K562 (cell line): ENCODE results near the gene RUNDC3A. TPM values are rescaled to one million over a fixed set of nuclear protein-coding genes. Genes with fewer than 3 reads are reported as not detected.

Experiments used
- ATAC-seq: fragments of 200-7000 bp; cut with Tn5 transposase; 3 replicates; pipeline ENCODE4 v1.9.1; 2020; ENCODE audit warnings: moderate library complexity
- BruUV-seq: library from RNA; stranded (reverse); fragments of 400-500 nt; replicated peaks from 2 replicates; lab custom pipeline; 2021; lab: Mats Ljungman, UMichigan
- CTCF ChIA-PET: fragments of 300-600 bp; formaldehyde crosslinking; extraction: SDS; loops from one replicate; lab custom pipeline; 2021; ENCODE audit warnings: low intra/inter-chr PET ratio; lab: Yijun Ruan, JAX
- POLR2A ChIA-PET: fragments of 300-600, 350-650 bp; sonication (Branson Sonifier 250); formaldehyde crosslinking; extraction: SDS; loops from one replicate; lab custom pipeline; 2021; ENCODE audit warnings: antibody characterized with exemption, inconsistent platforms; lab: Yijun Ruan, JAX
- DNase-seq, 4 experiments: peaks; one replicate each; pipeline versions ENCODE4 v3.0.0 to v3.0.0-alpha.2; 2011 to 2018; ENCODE audit warnings: low spot score in 3 of 4, mixed read lengths in 3 of 4; ENCODE audit errors: extremely low read depth in 1 of 4
- FAIRE-seq: peaks from 2 replicates; lab custom pipeline; 2011; peaks lifted over from hg19 to GRCh38; lab: Jason Lieb, UNC
- H2AFZ ChIP-seq: 2 replicates; pipeline ENCODE4 v1.6.0; 2011; ENCODE audit warnings: low read depth, low read length, control low read depth, inconsistent platforms
- H3K27ac ChIP-seq: fragments of 200-600 bp; 3 replicates; pipeline ENCODE4 v1.8.0; 2011; ENCODE audit warnings: low read depth, mild to moderate bottlenecking, control low read depth, inconsistent platforms, low read length, moderate library complexity, mixed read lengths; ENCODE audit errors: extremely low read depth
- H3K27me3 ChIP-seq, 2 experiments: fragments of 300-600 bp in 1 of 2; 2 replicates in 1 of 2; 3 replicates in 1 of 2; pipeline versions ENCODE4 v1.6.0 to v1.8.0; 2011; ENCODE audit warnings: inconsistent platforms in 2 of 2, low read length in 2 of 2, mild to moderate bottlenecking in 1 of 2, mixed read lengths in 1 of 2, moderate library complexity in 1 of 2; ENCODE audit not compliant: control insufficient read depth in 2 of 2, insufficient read depth in 2 of 2
- H3K36me3 ChIP-seq: fragments of 300-600 bp; 3 replicates; pipeline ENCODE4 v1.8.0; 2011; ENCODE audit warnings: mild to moderate bottlenecking, low read length, inconsistent platforms; ENCODE audit not compliant: control insufficient read depth, insufficient read depth
- H3K4me1 ChIP-seq, 2 experiments: fragments of 200-600 bp in 1 of 2; replicated peaks in 1 of 2; 2 replicates in 1 of 2; 3 replicates in 1 of 2; pipeline versions ENCODE4 v1.5.1 to v1.8.0; 2011; ENCODE audit warnings: inconsistent platforms in 2 of 2, low read length in 2 of 2, mild to moderate bottlenecking in 1 of 2, mixed read lengths in 1 of 2, moderate library complexity in 1 of 2; ENCODE audit not compliant: control insufficient read depth in 2 of 2, insufficient read depth in 2 of 2
- H3K4me2 ChIP-seq: 2 replicates; pipeline ENCODE4 v1.6.1; 2011; ENCODE audit warnings: low read length, control low read depth, inconsistent platforms, mixed read lengths; ENCODE audit not compliant: insufficient read depth
- H3K4me3 ChIP-seq: fragments of 200-600 bp; sonication (generic), shearing (Covaris generic); 2 replicates; pipeline ENCODE4 v1.5.1; 2016; ENCODE audit warnings: control low read depth, inconsistent platforms
- H3K79me2 ChIP-seq: fragments of 200-600 bp; 3 replicates; pipeline ENCODE4 v1.8.0; 2011; ENCODE audit warnings: low read length, inconsistent platforms; ENCODE audit not compliant: control insufficient read depth, insufficient read depth
- H3K9ac ChIP-seq, 2 experiments: 2 replicates each; pipeline versions ENCODE4 v1.6.0 to v1.6.1; 2011; ENCODE audit warnings: low read depth in 2 of 2, low read length in 2 of 2, control low read depth in 1 of 2, inconsistent platforms in 1 of 2, mild to moderate bottlenecking in 1 of 2, mixed read lengths in 1 of 2; ENCODE audit not compliant: insufficient read depth in 1 of 2
- H3K9me1 ChIP-seq: one replicate; pipeline ENCODE4 v1.6.0; 2011; ENCODE audit warnings: inconsistent platforms, mild to moderate bottlenecking, low read length, moderate library complexity; ENCODE audit not compliant: control insufficient read depth, insufficient read depth
- H3K9me3 ChIP-seq: replicated peaks from 2 replicates; pipeline ENCODE4 v1.5.1; 2011; ENCODE audit warnings: low read depth, low read length, inconsistent platforms; ENCODE audit not compliant: control insufficient read depth, insufficient read depth
- H4K20me1 ChIP-seq: replicated peaks from 2 replicates; pipeline ENCODE4 v1.6.1; 2011; ENCODE audit warnings: low read length, inconsistent platforms, mixed read lengths; ENCODE audit not compliant: control insufficient read depth, insufficient read depth
- BCOR ChIP-seq: fragments of 450-650 bp; IDR thresholded peaks from 2 replicates; pipeline ENCODE4 v1.6.1; 2016
- BRCA1 ChIP-seq, 2 experiments: fragments of 450-650 bp in 1 of 2; sonication (generic) in 1 of 2; formaldehyde crosslinking in 1 of 2; IDR thresholded peaks; 2 replicates each; pipeline versions ENCODE4 v1.5.0 to v1.6.1; 2017 to 2020; ENCODE audit warnings: mild to moderate bottlenecking in 1 of 2, missing genetic modification reagents in 1 of 2
- CBFA2T2 ChIP-seq: fragments of 450-650 bp; conservative IDR thresholded peaks from 2 replicates; pipeline ENCODE4 v1.6.1; 2017; ENCODE audit warnings: mild to moderate bottlenecking
- CBFB ChIP-seq: sonication (generic); formaldehyde crosslinking; IDR thresholded peaks from 2 replicates; pipeline ENCODE4 v1.4.0; 2020; ENCODE audit warnings: mild to moderate bottlenecking, missing genetic modification reagents
- CCAR2 ChIP-seq: fragments of 200-400 bp; formaldehyde crosslinking; IDR thresholded peaks from 2 replicates; pipeline ENCODE4 v1.6.1; 2017; ENCODE audit warnings: mild to moderate bottlenecking, low read depth, low read length
- DDX20 ChIP-seq: fragments of 450-650 bp; IDR thresholded peaks from 2 replicates; pipeline ENCODE4 v1.6.1; 2016; ENCODE audit warnings: missing genetic modification characterization, low read depth, mild to moderate bottlenecking, missing compliant biosample characterization, moderate library complexity
- HDAC1 ChIP-seq, 2 experiments: fragments of 450-650 bp; IDR thresholded peaks; 2 replicates each; pipeline ENCODE4 v1.6.1; 2016 to 2017; ENCODE audit warnings: inconsistent platforms in 1 of 2, mild to moderate bottlenecking in 1 of 2, moderate library complexity in 1 of 2
- HDAC2 ChIP-seq: fragments of 450-650 bp; IDR thresholded peaks from 2 replicates; pipeline ENCODE4 v1.6.1; 2016; ENCODE audit warnings: mild to moderate bottlenecking
- HDAC6 ChIP-seq: IDR thresholded peaks from 2 replicates; pipeline ENCODE4 v1.6.1; 2012; ENCODE audit warnings: low read depth, mild to moderate bottlenecking, control low read depth, inconsistent platforms, low read length, moderate library complexity
- KDM1A ChIP-seq, 2 experiments: fragments of 450-650 bp; IDR thresholded peaks; 2 replicates each; pipeline ENCODE4 v1.6.1; 2016; ENCODE audit warnings: mild to moderate bottlenecking in 2 of 2
- KDM4B ChIP-seq, 2 experiments: fragments of 450-650 bp in 1 of 2; sonication (generic) in 1 of 2; IDR thresholded peaks; 2 replicates each; pipeline ENCODE4 v1.6.1; 2016 to 2017; ENCODE audit warnings: borderline replicate concordance in 2 of 2, antibody characterized with exemption in 1 of 2, low read depth in 1 of 2, mild to moderate bottlenecking in 1 of 2
- KHSRP ChIP-seq: fragments of 450-650 bp; IDR thresholded peaks from 2 replicates; pipeline ENCODE4 v1.6.1; 2017
- MAFK ChIP-seq: IDR thresholded peaks from 2 replicates; pipeline ENCODE4 v1.6.1; 2011; ENCODE audit warnings: low read length, improper control_type of control experiment
- MTA3 ChIP-seq: fragments of 450-650 bp; formaldehyde crosslinking; IDR thresholded peaks from 2 replicates; pipeline ENCODE4 v1.6.1; 2017; ENCODE audit warnings: mild to moderate bottlenecking, borderline replicate concordance
- NR2C2 ChIP-seq, 2 experiments: fragments of 200-800 bp in 1 of 2; sonication (Bioruptor generic) in 1 of 2; sonication (generic) in 1 of 2; formaldehyde crosslinking in 1 of 2; IDR thresholded peaks; 2 replicates each; pipeline versions ENCODE4 v1.6.1 to v1.8.0; 2016 to 2022; ENCODE audit warnings: mild to moderate bottlenecking in 1 of 2, missing compliant biosample characterization in 1 of 2, missing genetic modification characterization in 1 of 2, missing genetic modification reagents in 1 of 2
- RAD51 ChIP-seq: fragments of 450-650 bp; IDR thresholded peaks from 2 replicates; pipeline ENCODE4 v1.7.1; 2016; ENCODE audit warnings: low read depth, mild to moderate bottlenecking, borderline replicate concordance
- RBM25 ChIP-seq: fragments of 200-400 bp; formaldehyde crosslinking; IDR thresholded peaks from 2 replicates; pipeline ENCODE4 v1.6.1; 2018; ENCODE audit warnings: low read length, low read depth, moderate library complexity; ENCODE audit not compliant: severe bottlenecking
- RFX1 ChIP-seq: fragments of 450-650 bp; IDR thresholded peaks from 2 replicates; pipeline ENCODE4 v1.6.1; 2016; ENCODE audit warnings: mild to moderate bottlenecking, moderate library complexity
- SIN3A ChIP-seq, 2 experiments: fragments of 150-350 bp in 1 of 2; IDR thresholded peaks; 2 replicates each; pipeline ENCODE4 v1.6.1; 2011 to 2016; ENCODE audit warnings: borderline replicate concordance in 2 of 2, low read depth in 2 of 2, low read length in 2 of 2, mild to moderate bottlenecking in 2 of 2, moderate library complexity in 2 of 2; ENCODE audit not compliant: control insufficient read depth in 1 of 2
- SLC30A9 ChIP-seq: fragments of 250-450 bp; sonication (Bioruptor Pico); IDR thresholded peaks from 2 replicates; pipeline ENCODE4 v1.8.0; 2022; ENCODE audit warnings: mild to moderate bottlenecking, moderate library complexity
- SMARCA5 ChIP-seq: fragments of 450-650 bp; IDR thresholded peaks from 2 replicates; pipeline ENCODE4 v1.6.1; 2016
- SMARCC2 ChIP-seq: fragments of 450-650 bp; IDR thresholded peaks from 2 replicates; pipeline ENCODE4 v1.6.1; 2017; ENCODE audit warnings: antibody characterized with exemption, moderate library complexity, mild to moderate bottlenecking, low read depth
- SNIP1 ChIP-seq: fragments of 450-650 bp; IDR thresholded peaks from 2 replicates; pipeline ENCODE4 v1.7.1; 2017; ENCODE audit warnings: low read depth, mild to moderate bottlenecking
- TAL1 ChIP-seq: fragments of 450-650 bp; IDR thresholded peaks from 2 replicates; pipeline ENCODE4 v1.6.1; 2016; ENCODE audit warnings: mild to moderate bottlenecking
- ZNF830 ChIP-seq: fragments of 250-450 bp; sonication (Bioruptor Pico); IDR thresholded peaks from 2 replicates; pipeline ENCODE4 v1.5.0; 2021; ENCODE audit warnings: mild to moderate bottlenecking
- WGBS: fragments of 100-300 bp; shearing (Covaris generic); methylation state at CpG from one replicate; pipeline ENCODE4 v1.1.6; 2016; ENCODE audit warnings: low coverage, mixed read lengths; ENCODE audit not compliant: insufficient coverage; ENCODE audit errors: missing lambda C conversion rate; 5-methylcytosine and 5-hydroxymethylcytosine counted together
- in situ Hi-C: fragments of 300-500 bp; cut with MboI; formaldehyde crosslinking; loops from 4 replicates; pipeline ENCODE4 v1.15.0; 2018; ENCODE audit warnings: inconsistent platforms, mixed read lengths
- intact Hi-C: fragments of 100-400 bp; cut with micrococcal nuclease; formaldehyde crosslinking; loops from 2 replicates; pipeline ENCODE4 v1.14.2; 2022
- polyA plus RNA-seq, 8 experiments: library from polyadenylated mRNA; depleted of rRNA in 4 of 8; stranded (reverse) in 5 of 8; unstranded in 3 of 8; fragments of >200 nt; fragmentation: Nextera tagmentation in 2 of 8; fragmentation: Illumina TruSeq in 1 of 8; extraction: Ambion mirVana in 2 of 8; extraction: Trizol in 1 of 8; gene quantifications; 2 replicates each; pipeline versions ENCODE4 v1.2.1 to v1.2.3, GENCODE V29; 2011 to 2014; ENCODE audit warnings: inconsistent platforms in 1 of 8, missing spikeins in 1 of 8
- total RNA-seq, 7 experiments: library from RNA; depleted of rRNA in 6 of 7; stranded (reverse); fragments of >200 nt in 6 of 7; fragmentation: Illumina TruSeq in 2 of 7; extraction: Trizol in 2 of 7; gene quantifications; 2 replicates each; pipeline versions ENCODE4 v1.2.1 to v1.2.3, GENCODE V29; 2011 to 2021; ENCODE audit warnings: low replicate concordance in 1 of 7
- TF ChIP-seq, protein P1 (sequence below): sonication (generic); formaldehyde crosslinking; IDR thresholded peaks from 2 replicates; pipeline ENCODE4 v1.8.0; 2023; ENCODE audit warnings: mild to moderate bottlenecking, missing genetic modification reagents

RUNDC3A gene
- total and polyA plus RNA-seq, 9 of the 15 experiments (the other 6 are each of a cell fraction or from before 2014, with no cell fraction given): not detected

DNA sequence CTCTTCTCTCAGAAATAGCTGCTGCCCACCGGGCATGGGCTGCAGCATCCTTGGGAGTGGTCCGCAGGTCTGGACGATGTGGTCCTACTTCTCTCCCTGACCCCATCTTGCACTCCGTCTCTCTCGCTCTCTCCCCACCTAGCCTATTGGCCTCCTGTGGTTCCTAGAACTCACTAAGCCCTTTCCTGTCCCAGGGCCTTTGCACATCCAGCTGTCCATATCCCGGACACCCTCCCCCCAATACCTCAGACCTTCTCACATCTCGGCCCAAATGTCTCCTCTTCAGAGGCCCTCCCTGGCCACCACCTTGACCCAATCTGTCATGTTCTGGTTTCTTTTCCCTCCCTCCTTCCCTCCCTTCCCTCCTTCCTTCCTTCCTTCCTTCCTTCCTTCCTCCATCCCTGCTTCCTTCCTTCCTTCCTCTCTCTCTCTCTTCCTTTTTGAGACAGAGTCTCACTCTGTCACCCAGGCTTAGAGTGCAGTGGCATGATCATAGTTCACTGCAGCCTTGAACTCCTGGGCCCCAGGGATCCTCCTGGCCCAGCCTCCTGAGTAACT, 45.0 kb upstream of the RUNDC3A start:
- Histone ChIP-seq H3K36me3 (no peaks in the 10 kb centered on the region), H3K9me1 (peaks cover 7% of the 10 kb centered on the region), H3K4me2 (no peak overlapping the region), H3K9ac (no peak overlapping the region), H3K4me3 (no peak overlapping the region), H3K27me3 (no peaks in the 10 kb centered on the region), H2AFZ (no peak overlapping the region), H3K4me1 (peaks cover 34 to 60% of the 10 kb centered on the region in 2 experiments), H3K27ac (no peak overlapping the region), H3K79me2 (no peaks in the 10 kb centered on the region), H3K9me3 (no peaks in the 10 kb centered on the region), H4K20me1 (peaks cover 15% of the 10 kb centered on the region; the same call in 1 of the 2 replicates)
- intact Hi-C loops: no loop called here
- POLR2A ChIA-PET: no interaction called here
- TF ChIP-seq ZNF830 (no peak), SLC30A9 (CRISPR knock-in tag) (no peak), DDX20 (tag) (no peak), SMARCC2 (no peak), KDM4B (IDR thresholded peaks at IDR 0.05; ENCODE audit: borderline replicate concordance in 2 of 2, low read depth in 1 of 2) (no peak), KDM1A (IDR thresholded peaks at IDR 0.05) (peak in 1 of 2 experiments; percentile 22; a peak in 1 of 4 replicates), NR2C2 (CRISPR knock-in tag; IDR thresholded peaks at IDR 0.05) (no peak), NR2C2 (tag; IDR thresholded peaks at IDR 0.05) (no peak), CBFA2T2 (no peak), SIN3A (IDR thresholded peaks at IDR 0.05; ENCODE audit: borderline replicate concordance in 2 of 2, control insufficient read depth in 1 of 2, low read depth in 2 of 2, low read length in 2 of 2) (no peak), HDAC6 (no peak), RBM25 (peak; percentile 39), BCOR (peak; percentile 55), RFX1 (no peak), MTA3 (no peak), SMARCA5 (peak; percentile 67; the same call in 1 of the 2 replicates), TAL1 (no peak), CCAR2 (no peak), MAFK (no peak), RAD51 (no peak), HDAC1 (IDR thresholded peaks at IDR 0.05) (no peak), HDAC2 (no peak), CBFB (CRISPR knock-in tag) (no peak), BRCA1 (IDR thresholded peaks at IDR 0.05) (no peak), BRCA1 (CRISPR knock-in tag; IDR thresholded peaks at IDR 0.05) (no peak), SNIP1 (no peak), KHSRP (no peak)
- TF ChIP-seq, protein P1, sequence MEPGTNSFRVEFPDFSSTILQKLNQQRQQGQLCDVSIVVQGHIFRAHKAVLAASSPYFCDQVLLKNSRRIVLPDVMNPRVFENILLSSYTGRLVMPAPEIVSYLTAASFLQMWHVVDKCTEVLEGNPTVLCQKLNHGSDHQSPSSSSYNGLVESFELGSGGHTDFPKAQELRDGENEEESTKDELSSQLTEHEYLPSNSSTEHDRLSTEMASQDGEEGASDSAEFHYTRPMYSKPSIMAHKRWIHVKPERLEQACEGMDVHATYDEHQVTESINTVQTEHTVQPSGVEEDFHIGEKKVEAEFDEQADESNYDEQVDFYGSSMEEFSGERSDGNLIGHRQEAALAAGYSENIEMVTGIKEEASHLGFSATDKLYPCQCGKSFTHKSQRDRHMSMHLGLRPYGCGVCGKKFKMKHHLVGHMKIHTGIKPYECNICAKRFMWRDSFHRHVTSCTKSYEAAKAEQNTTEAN: no peak
- CTCF ChIA-PET: no interaction called here
- DNase-seq: no peak
- no TSS peak for BruUV-seq
- FAIRE-seq: no peak
- ATAC-seq: no peak
- WGBS: 11% methylated on average over 6 of the region's 7 CpGs
- in situ Hi-C loops: no loop called here
